ENCODE data around the gene LDLR. TPM values are rescaled to one million over a fixed set of nuclear protein-coding genes. Genes with fewer than 3 reads are reported as not detected.

The LDLR gene
- total RNA-seq, 4 donors from 2014 or later, result 75.7 to 209 (median 156) TPM

DNA sequence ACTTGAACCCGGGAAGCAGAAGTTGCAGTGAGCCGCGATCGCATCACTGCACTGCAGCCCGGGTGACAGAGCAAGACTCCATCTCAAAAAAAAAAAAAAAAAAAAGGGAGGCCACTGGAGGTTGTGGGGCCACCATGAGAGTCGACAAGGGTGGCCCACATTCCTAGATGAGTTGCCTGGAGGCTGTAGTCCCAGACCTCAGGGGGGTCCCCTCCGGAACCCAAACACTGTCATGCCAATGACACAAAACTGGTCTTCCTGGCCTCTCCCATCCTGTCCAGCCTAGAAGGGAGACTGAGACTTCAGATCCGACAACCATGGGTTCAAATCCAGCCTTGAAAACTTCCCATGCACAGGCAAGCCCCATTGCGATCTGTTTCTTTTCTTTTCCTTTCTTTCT, 51.6 kb downstream of the LDLR start:
- Histone ChIP-seq H3K9me3 (peaks cover 0 to 2% (median 0%) of the 10 kb centered on the region in 4 donors), H3K27ac (no peak overlapping the region), H3K4me1 (peaks cover 0 to 48% (median 9%) of the 10 kb centered on the region in 4 donors), H3K27me3 (no peaks in the 10 kb centered on the region), H3K36me3 (no peaks in the 10 kb centered on the region), H3K4me3 (no peak overlapping the region)
- DNase-seq, result no peak
- no peak for TF ChIP-seq POLR2A (IDR thresholded peaks at IDR 0.05)
- TF ChIP-seq, protein P1, sequence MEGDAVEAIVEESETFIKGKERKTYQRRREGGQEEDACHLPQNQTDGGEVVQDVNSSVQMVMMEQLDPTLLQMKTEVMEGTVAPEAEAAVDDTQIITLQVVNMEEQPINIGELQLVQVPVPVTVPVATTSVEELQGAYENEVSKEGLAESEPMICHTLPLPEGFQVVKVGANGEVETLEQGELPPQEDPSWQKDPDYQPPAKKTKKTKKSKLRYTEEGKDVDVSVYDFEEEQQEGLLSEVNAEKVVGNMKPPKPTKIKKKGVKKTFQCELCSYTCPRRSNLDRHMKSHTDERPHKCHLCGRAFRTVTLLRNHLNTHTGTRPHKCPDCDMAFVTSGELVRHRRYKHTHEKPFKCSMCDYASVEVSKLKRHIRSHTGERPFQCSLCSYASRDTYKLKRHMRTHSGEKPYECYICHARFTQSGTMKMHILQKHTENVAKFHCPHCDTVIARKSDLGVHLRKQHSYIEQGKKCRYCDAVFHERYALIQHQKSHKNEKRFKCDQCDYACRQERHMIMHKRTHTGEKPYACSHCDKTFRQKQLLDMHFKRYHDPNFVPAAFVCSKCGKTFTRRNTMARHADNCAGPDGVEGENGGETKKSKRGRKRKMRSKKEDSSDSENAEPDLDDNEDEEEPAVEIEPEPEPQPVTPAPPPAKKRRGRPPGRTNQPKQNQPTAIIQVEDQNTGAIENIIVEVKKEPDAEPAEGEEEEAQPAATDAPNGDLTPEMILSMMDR (IDR thresholded peaks at IDR 0.05), result no peak

DNA sequence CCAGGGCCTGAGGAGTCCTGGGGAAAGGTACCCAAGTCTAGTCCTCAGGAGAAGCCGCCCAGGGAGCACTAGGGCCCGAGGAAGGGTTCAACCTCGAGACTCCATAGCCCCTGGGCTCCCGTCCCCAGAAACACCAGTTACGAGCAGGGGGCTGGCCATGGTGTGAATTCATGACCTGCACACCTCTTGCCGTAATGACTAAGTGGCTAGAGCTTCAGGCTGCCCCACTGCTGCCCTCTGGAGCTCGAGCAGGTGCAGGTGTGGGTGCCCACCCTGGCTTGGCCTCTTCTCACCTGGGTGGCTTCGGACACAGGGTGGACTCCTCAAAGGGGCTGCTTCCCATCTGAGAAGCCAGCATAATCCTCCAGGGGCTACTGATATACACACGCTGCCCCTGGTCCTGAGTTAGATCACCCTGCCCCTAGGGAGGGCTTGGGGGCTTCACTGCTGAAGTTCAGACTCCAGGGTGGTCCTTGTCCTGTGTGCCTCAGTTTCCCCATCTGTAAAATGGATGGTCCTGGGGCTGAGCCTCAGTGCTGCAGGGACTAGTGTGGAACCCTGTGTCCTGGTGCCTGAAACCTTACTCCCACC, 52.8 kb downstream of the LDLR start:
- H3K27ac ChIP-seq, result peak overlapping the region in 3 of 4 donors; percentile 68 to 94 (median 91)
- H3K4me1 ChIP-seq, result peaks cover 0 to 48% (median 9%) of the 10 kb centered on the region in 4 donors
- TF ChIP-seq, protein P1 (IDR thresholded peaks at IDR 0.05), result no peak
- no peak for TF ChIP-seq POLR2A (IDR thresholded peaks at IDR 0.05)
- no peaks in the 10 kb centered on the region for H3K36me3 ChIP-seq
- no peak for DNase-seq
- peaks cover 0 to 2% (median 0%) of the 10 kb centered on the region in 4 donors for H3K9me3 ChIP-seq
- H3K4me3 ChIP-seq, result peak overlapping the region in 1 of 4 donors; percentile 24
- H3K27me3 ChIP-seq, result no peaks in the 10 kb centered on the region

DNA sequence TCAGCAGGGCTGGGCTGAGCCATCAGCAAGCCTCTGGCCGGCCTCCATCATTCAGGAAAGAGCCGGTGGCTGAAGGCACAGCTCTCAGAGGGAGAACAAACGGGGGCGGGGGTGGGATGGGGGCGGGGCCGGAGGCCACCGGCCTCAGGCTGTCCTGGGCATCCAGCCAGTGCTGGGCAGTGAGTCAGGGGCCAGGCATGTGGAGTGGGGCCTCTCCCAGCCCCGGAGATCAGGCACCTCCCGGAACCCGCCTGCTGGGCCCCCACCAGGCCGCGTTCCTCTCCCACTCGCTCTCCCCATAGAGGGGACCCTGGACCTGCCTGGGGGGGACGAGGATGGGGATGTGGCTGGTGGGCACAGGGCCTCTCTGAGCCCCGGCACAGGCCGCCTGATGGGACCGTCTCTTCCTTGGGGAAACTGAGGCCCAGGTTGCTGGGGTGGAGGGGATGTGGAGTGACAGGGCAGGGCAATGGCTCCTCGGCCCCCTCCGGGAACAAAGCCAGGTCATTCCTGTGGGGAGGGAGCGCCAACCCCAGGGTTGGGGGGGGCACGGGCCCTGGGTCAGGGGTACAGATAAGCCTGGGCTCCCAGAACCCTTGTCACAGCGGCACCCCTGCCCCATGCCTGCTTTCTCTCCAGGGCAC, 53.4 kb downstream of the LDLR start:
- peak overlapping the region; percentile 68 to 94 (median 88) for H3K27ac ChIP-seq
- H3K36me3 ChIP-seq, result no peaks in the 10 kb centered on the region
- DNase-seq, result peak; percentile 41 to 84 (median 76)
- H3K27me3 ChIP-seq, result no peaks in the 10 kb centered on the region
- H3K9me3 ChIP-seq, result peaks cover 0 to 2% (median 0%) of the 10 kb centered on the region in 4 donors
- TF ChIP-seq, protein P1 (IDR thresholded peaks at IDR 0.05), result no peak
- TF ChIP-seq POLR2A (IDR thresholded peaks at IDR 0.05), result no peak
- H3K4me1 ChIP-seq, result peaks cover 0 to 42% (median 9%) of the 10 kb centered on the region in 4 donors
- H3K4me3 ChIP-seq, result peak overlapping the region in 2 of 4 donors; percentile 5 to 24

DNA sequence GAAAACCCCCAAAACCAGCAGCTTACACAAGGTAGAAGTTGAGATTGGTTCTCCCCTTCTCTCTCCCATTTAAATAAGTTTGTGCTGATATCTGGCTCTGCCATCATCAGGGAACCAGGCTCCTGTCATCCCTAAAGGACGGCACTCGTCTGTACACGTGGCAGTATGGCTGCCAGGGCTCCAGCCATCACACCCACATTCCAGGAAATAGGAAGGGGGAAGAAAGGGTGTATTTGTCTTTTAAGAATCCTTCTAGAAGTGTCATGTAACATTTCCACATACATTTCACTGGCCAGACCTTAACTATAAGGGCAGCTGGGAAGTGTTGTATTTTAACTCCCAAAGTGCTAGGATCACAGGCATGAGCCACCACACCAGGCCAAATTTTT, 56.3 kb downstream of the LDLR start:
- no peak for DNase-seq
- no peak overlapping the region for H3K27ac ChIP-seq

DNA sequence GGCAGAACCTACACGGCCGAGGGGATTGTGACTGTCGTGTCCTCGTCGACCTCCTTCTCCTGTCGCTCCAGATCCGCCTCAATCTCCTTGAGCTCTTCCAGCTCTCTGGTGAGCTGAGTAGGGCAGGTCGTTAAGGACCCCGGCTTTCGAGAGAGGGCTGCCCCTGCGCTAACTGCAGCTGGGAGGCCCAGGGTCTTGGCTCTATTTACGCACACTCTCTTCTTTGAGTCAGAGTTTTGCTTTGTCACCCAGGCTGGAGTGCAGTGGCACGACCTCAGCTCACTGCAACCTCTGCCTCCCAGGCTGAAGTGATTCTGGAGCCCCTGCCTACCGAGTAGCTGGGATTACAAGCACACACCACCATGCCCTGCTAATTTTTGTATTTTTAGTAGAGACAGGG, 58.7 kb downstream of the LDLR start:
- no peak overlapping the region for H3K27ac ChIP-seq
- TF ChIP-seq, protein P1 (IDR thresholded peaks at IDR 0.05), result no peak
- TF ChIP-seq POLR2A (IDR thresholded peaks at IDR 0.05), result no peak
- DNase-seq, result no peak
- H3K4me1 ChIP-seq, result peaks cover 0 to 16% (median under 1%) of the 10 kb centered on the region in 4 donors
- H3K36me3 ChIP-seq, result no peaks in the 10 kb centered on the region
- H3K27me3 ChIP-seq, result no peaks in the 10 kb centered on the region
- H3K9me3 ChIP-seq, result peaks cover 0 to 2% (median 0%) of the 10 kb centered on the region in 4 donors
- no peak overlapping the region for H3K4me3 ChIP-seq

More for the DNA sequence above, 56.3 kb downstream of the LDLR start:
- Histone ChIP-seq H3K4me3 (no peak overlapping the region), H3K36me3 (no peaks in the 10 kb centered on the region), H3K9me3 (peaks cover 0 to 2% (median 0%) of the 10 kb centered on the region in 4 donors), H3K27me3 (no peaks in the 10 kb centered on the region), H3K4me1 (peaks cover 0 to 22% (median 4%) of the 10 kb centered on the region in 4 donors)
- TF ChIP-seq, protein P1 (IDR thresholded peaks at IDR 0.05), result no peak
- no peak for TF ChIP-seq POLR2A (IDR thresholded peaks at IDR 0.05)
